ENCODE data around the gene ST8SIA1.
"Not testable (repeated sequence)": the region's sequence is repeated elsewhere in the genome, so short reads cannot be mapped to it uniquely, and the experiment has no call there.

ST8SIA1 gene

GRCh38 chr12:22149286-22149685 is 185.2 kb downstream of the ST8SIA1 start:
- DNase-seq = not testable (repeated sequence)

GRCh38 chr12:22146686-22147085 is 187.8 kb downstream of the ST8SIA1 start:
- not testable (repeated sequence) for DNase-seq
